GM18858 (cell line): ENCODE measurements around the gene TP53INP2.
"Not testable (repeated sequence)": the region's sequence is repeated elsewhere in the genome, so short reads cannot be mapped to it uniquely, and the experiment has no call there.

Source experiments
- ATAC-seq: cut with Tn5 transposase; IDR thresholded peaks from one replicate; pipeline ENCODE4 v1.9.1; 2021; ENCODE audit not compliant: unreplicated experiment

Gene TP53INP2

GRCh38 chr20:34705397-34706301 lies 1.5 kb downstream of the TP53INP2 start:
- ATAC-seq, result no peak

- no peak for ATAC-seq
Observed at GRCh38 chr20:34706302-34706875, 2.2 kb downstream of the TP53INP2 start.

GRCh38 chr20:34706912-34707784 lies 3.0 kb downstream of the TP53INP2 start:
- no peak for ATAC-seq

GRCh38 chr20:34708621-34709043 lies 4.5 kb downstream of the TP53INP2 start:
- ATAC-seq, result no peak

- ATAC-seq, result no peak
Observed at GRCh38 chr20:34709044-34709830, 5.1 kb downstream of the TP53INP2 start.

GRCh38 chr20:34709831-34710567 lies 5.9 kb downstream of the TP53INP2 start:
- ATAC-seq, result no peak

- no peak for ATAC-seq
Observed at GRCh38 chr20:34710568-34710839, 6.4 kb downstream of the TP53INP2 start.

- ATAC-seq, result no peak
Observed at GRCh38 chr20:34710861-34711574, 6.9 kb downstream of the TP53INP2 start.

- ATAC-seq, result no peak
Observed at GRCh38 chr20:34711813-34712430, 7.8 kb downstream of the TP53INP2 start.

- no peak for ATAC-seq
Observed at GRCh38 chr20:34712525-34713192, 8.5 kb downstream of the TP53INP2 start.

GRCh38 chr20:34713194-34713943 lies 9.2 kb downstream of the TP53INP2 start:
- ATAC-seq, result no peak

GRCh38 chr20:34713944-34714515 lies 9.9 kb downstream of the TP53INP2 start:
- not testable (repeated sequence) for ATAC-seq

- no peak for ATAC-seq
Observed at GRCh38 chr20:34715384-34715783, 11.2 kb downstream of the TP53INP2 start.

- ATAC-seq, result no peak
Observed at GRCh38 chr20:34716921-34717229, 12.7 kb downstream of the TP53INP2 start.

- ATAC-seq, result no peak
Observed at GRCh38 chr20:34717230-34718095, 13.3 kb downstream of the TP53INP2 start.

GRCh38 chr20:34719242-34720017 lies 15.3 kb downstream of the TP53INP2 start:
- peak; percentile 85 for ATAC-seq
